Right lobe of liver (tissue), 6 donors: ENCODE measurements around the gene APOL6. TPM values are rescaled to one million over a fixed set of nuclear protein-coding genes. Genes with fewer than 3 reads are reported as not detected.

ENCODE experiments used
- ATAC-seq, 4 donors: fragments of 200-7000 bp; cut with Tn5 transposase; one replicate each; pipeline ENCODE4 v1.9.1; 2020; ENCODE audit warnings: mild to moderate bottlenecking in 4 of 4, moderate library complexity in 4 of 4
- DNase-seq, 3 donors: peaks; one replicate each; pipeline ENCODE4 v3.0.0-alpha.2; 2020
- H3K27ac ChIP-seq, 3 donors: fragments of 200-600 bp; one replicate each; pipeline ENCODE4 v1.8.0; 2022
- H3K27me3 ChIP-seq, 2 donors: fragments of 200-600 bp; one replicate each; pipeline ENCODE4 v1.8.0; 2022
- H3K36me3 ChIP-seq, 4 donors: fragments of 200-600 bp; sonication (generic) in 1 of 4; one replicate each; pipeline versions ENCODE4 v1.5.1 to v1.8.0; 2017 to 2022; ENCODE audit warnings: control low read depth in 1 of 4
- H3K4me1 ChIP-seq, 4 donors: fragments of 200-600 bp; sonication (generic) in 1 of 4; one replicate each; pipeline versions ENCODE4 v1.5.1 to v1.8.0; 2017 to 2022; ENCODE audit warnings: control low read depth in 1 of 4
- H3K4me3 ChIP-seq, 3 donors: fragments of 200-600 bp; one replicate each; pipeline ENCODE4 v1.8.0; 2022
- H3K9me3 ChIP-seq, 4 donors: fragments of 200-600 bp; sonication (generic) in 1 of 4; one replicate each; pipeline versions ENCODE4 v1.5.1 to v1.8.0; 2017 to 2022; ENCODE audit warnings: control low read depth in 1 of 4
- CTCF ChIP-seq, 4 donors: fragments of 200-600 bp in 3 of 4; fragments of 450-650 bp in 1 of 4; IDR thresholded peaks; one replicate each; pipeline versions ENCODE4 v1.5.1 to v1.8.0; 2016 to 2022; ENCODE audit warnings: antibody characterized with exemption in 4 of 4, mild to moderate bottlenecking in 2 of 4
- POLR2A ChIP-seq: fragments of 450-650 bp; IDR thresholded peaks from one replicate; pipeline ENCODE4 v1.6.1; 2017; ENCODE audit warnings: antibody characterized with exemption, mild to moderate bottlenecking
- WGBS: methylation state at CpG from one replicate; pipeline ENCODE4 v1.1.6; 2018; ENCODE audit warnings: low coverage, low lambda C conversion rate; ENCODE audit not compliant: insufficient coverage; ENCODE audit errors: missing lambda C conversion rate; 5-methylcytosine and 5-hydroxymethylcytosine counted together
- intact Hi-C, 2 donors: fragments of 100-400 bp; cut with DNase I; formaldehyde crosslinking; loops; one replicate each; pipeline versions ENCODE4 v1.11.2 to v1.14.1; 2022
- long read RNA-seq: library from polyadenylated mRNA; unstranded; transcript quantifications from one replicate; pipeline ENCODE4 v2.0.0, GENCODE V29; 2019
- total RNA-seq, 6 experiments: library from RNA; depleted of rRNA in 2 of 6; stranded (reverse); fragments of >200 nt in 2 of 6; fragmentation: NEBNext Ultra II Directional in 3 of 6; extraction: Animal tissue kit (Norgen Biotek cat#: 25700) in 3 of 6; gene quantifications; one replicate each; pipeline versions ENCODE4 v1.1.0 to v1.2.4, GENCODE V29; 2016 to 2023
- donor health status: DM: no; HTN: yes; CAD: no.
- donor health status: DM: no; HTN: no; CAD: no.
- donor health status: DM: no; HTN: no; CAD: no.
- donor health status: DM: no; HTN: yes; CAD: no.
- donor health status: DM: no; HTN: yes; CAD: no.

Gene APOL6
- 10 to 100 TPM; 33.5 to 42.7 (median 39.6) TPM for total RNA-seq
- long read RNA-seq, full-length matches to known transcripts, result 6 of 11 reads
- long read RNA-seq, partial matches to known transcripts, result 0 of 11 reads
- long read RNA-seq, other reads (novel, unspliced or antisense), result 5 of 11 reads

- no peaks in the 10 kb centered on the region for H3K36me3 ChIP-seq
- ATAC-seq, result peak; percentile 67 to 76 (median 71)
- WGBS, result under 1% methylated on average over 15 of the region's 18 CpGs
- peak in 2 of 3 donors; percentile 39 to 75 for DNase-seq
- H3K27ac ChIP-seq, result peak within 1 kb of the TSS; percentile 98 to 100 (median 99)
- peaks cover 0 to 48% (median 19%) of the 10 kb centered on the region in 4 donors for H3K4me1 ChIP-seq
- peak within 1 kb of the TSS; percentile 79 to 91 (median 87) for H3K4me3 ChIP-seq
- TF ChIP-seq CTCF (IDR thresholded peaks at IDR 0.05) (peak in 1 of 4 donors; percentile 4), POLR2A (peak; percentile 46)
- no peaks in the 10 kb centered on the region for H3K27me3 ChIP-seq
- intact Hi-C loops, result no loop called here
- no peaks in the 10 kb centered on the region for H3K9me3 ChIP-seq
Observed at GRCh38 chr22:35648066-35649025, at the start of gene APOL6. Gene APOL6 (plus strand): TSS chr22:35648446. CDS start chr22:35656426, 7,980 bp downstream.

- DNase-seq (no peak), ATAC-seq (no peak)
- no peak overlapping the region for H3K27ac ChIP-seq
- H3K4me3 ChIP-seq, result no peak overlapping the region
- no peaks in the 10 kb centered on the region for H3K9me3 ChIP-seq
- H3K27me3 ChIP-seq, result no peaks in the 10 kb centered on the region
- TF ChIP-seq CTCF (IDR thresholded peaks at IDR 0.05) (no peak), POLR2A (no peak)
- no peaks in the 10 kb centered on the region for H3K4me1 ChIP-seq
- intact Hi-C loops, result no loop called here
- H3K36me3 ChIP-seq, result no peaks in the 10 kb centered on the region
- WGBS, result 84% methylated on average over 4 of the region's 4 CpGs
Observed at GRCh38 chr22:35599364-35599763, 48.9 kb upstream of the APOL6 start.

- WGBS, result 51% methylated on average over 11 of the region's 12 CpGs
- H3K4me1 ChIP-seq, result no peaks in the 10 kb centered on the region
- H3K27ac ChIP-seq, result no peak overlapping the region
- intact Hi-C loops, result no loop called here
- H3K27me3 ChIP-seq, result no peaks in the 10 kb centered on the region
- H3K4me3 ChIP-seq, result no peak overlapping the region
- DNase-seq (no peak), ATAC-seq (peak in 1 of 4 donors; percentile 8)
- no peaks in the 10 kb centered on the region for H3K9me3 ChIP-seq
- H3K36me3 ChIP-seq, result no peaks in the 10 kb centered on the region
- TF ChIP-seq POLR2A, result no peak
- no peak for TF ChIP-seq CTCF (IDR thresholded peaks at IDR 0.05)
Observed at GRCh38 chr22:35600476-35600875, 47.8 kb upstream of the APOL6 start.

- ATAC-seq, result no peak
- DNase-seq, result no peak
- 93% methylated on average over 5 of the region's 5 CpGs for WGBS
- intact Hi-C loops, result no loop called here
- H3K27me3 ChIP-seq, result no peaks in the 10 kb centered on the region
- H3K4me3 ChIP-seq, result no peak overlapping the region
- no peaks in the 10 kb centered on the region for H3K36me3 ChIP-seq
- no peak overlapping the region for H3K27ac ChIP-seq
- H3K9me3 ChIP-seq, result no peaks in the 10 kb centered on the region
- peaks cover 0 to 5% (median 0%) of the 10 kb centered on the region in 4 donors for H3K4me1 ChIP-seq
- TF ChIP-seq CTCF (IDR thresholded peaks at IDR 0.05), result no peak
- TF ChIP-seq POLR2A, result no peak
Observed at GRCh38 chr22:35601013-35601580, 47.1 kb upstream of the APOL6 start.
